Activated CD4-positive, CD25-positive, alpha-beta regulatory T cell treated with anti-CD3 and anti-CD28 coated beads, Interleukin-2, amount 50 U/mL, for 24 hours (primary cell): ENCODE data around the gene NUBP2.

Experiments used
- ATAC-seq, 2 donors: fragments of 150-1000 bp; cut with Tn5 transposase; one replicate each; pipeline ENCODE4 v1.10.0; 2021; ENCODE audit warnings: mild to moderate bottlenecking in 1 of 2, moderate library complexity in 1 of 2

The NUBP2 gene

DNA sequence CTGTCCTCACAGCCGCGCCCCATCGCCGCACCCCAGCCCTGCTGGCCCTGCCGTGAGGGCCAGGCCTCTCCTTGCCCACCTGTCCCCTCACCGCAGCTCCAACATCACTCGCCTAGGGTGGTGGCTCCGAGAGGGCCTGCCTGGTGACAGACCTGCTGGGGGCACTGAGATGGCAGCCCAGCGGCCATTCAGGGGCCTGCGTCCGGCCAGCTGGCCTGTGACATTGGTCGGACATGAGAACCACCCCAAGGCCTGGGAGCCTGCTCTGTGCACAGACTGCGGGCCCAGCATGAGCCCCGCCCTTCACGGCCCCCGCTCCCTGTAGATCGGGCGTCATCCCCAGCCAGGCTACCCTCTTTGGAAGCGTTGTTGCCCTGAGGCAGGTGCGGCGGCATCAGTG lies 23.2 kb upstream of the NUBP2 start:
- no peak for ATAC-seq

DNA sequence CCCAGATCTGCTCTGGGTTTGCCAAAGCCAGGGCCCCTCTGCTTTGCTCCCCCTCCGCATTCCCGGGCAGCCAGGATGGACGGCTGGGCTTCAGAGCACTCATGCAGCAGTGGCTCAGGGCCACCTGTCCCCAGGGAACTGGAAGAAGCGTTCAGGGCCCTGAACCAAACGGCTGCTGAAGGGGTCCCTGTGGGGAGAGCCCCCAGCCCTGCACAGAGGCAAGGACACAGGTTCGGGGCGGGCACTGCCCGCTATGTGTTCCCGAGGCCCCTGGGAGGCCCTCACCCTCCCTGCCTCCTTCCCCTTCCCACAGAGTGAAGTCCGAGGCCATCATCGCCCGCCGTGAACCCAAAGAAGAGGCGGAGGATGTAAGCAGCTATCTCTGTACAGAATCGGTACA lies 21.8 kb upstream of the NUBP2 start:
- ATAC-seq, result no peak

DNA sequence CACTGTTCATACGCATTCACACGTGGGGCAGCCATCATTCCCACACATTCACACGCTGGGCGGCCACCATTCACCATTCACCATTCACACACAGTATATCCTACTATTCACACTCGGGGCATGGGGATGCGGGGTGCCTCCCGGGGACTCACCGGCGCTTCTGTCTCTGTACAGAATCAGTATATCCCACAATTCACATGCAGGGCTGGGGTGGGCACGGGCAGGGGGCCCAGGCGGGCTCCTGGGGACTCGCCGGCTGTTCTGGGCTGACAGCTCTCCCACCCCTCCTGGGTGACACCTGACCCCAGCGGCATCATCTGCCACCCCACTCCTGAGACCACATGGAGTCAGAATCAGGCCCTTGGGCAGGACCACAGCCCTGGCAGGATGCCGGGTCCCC lies 21.0 kb upstream of the NUBP2 start:
- ATAC-seq, result no peak

DNA sequence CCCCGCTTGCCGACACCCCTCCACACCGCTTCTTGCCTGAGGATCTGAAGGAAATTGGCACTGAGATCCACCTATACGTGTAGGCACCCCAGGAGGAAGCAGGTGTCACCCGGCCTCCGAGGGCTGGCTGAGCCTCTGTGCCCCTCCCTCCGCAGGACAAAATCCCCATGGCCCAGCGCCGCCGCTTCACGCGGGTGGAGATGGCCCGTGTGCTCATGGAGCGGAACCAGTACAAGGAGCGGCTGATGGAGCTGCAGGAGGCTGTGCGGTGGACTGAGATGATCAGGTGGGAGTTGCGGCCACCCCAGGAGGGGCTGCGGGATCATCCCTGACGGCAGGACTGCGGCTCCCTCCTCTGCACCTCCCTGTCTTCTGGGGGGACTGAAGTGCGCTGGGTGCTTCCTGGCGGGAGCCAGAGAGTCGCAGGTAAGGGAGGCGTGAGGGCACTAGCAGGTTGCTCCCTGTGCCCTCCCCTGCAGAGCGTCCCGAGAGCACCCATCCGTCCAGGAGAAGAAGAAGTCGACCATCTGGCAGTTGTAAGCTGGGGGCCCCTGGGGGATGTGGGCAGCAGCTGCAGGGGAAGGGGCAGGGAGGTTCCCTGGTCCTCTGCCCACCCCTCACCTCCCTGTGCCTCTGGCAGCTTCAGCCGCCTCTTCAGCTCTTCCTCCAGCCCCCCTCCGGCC lies 20.4 kb upstream of the NUBP2 start:
- no peak for ATAC-seq

DNA sequence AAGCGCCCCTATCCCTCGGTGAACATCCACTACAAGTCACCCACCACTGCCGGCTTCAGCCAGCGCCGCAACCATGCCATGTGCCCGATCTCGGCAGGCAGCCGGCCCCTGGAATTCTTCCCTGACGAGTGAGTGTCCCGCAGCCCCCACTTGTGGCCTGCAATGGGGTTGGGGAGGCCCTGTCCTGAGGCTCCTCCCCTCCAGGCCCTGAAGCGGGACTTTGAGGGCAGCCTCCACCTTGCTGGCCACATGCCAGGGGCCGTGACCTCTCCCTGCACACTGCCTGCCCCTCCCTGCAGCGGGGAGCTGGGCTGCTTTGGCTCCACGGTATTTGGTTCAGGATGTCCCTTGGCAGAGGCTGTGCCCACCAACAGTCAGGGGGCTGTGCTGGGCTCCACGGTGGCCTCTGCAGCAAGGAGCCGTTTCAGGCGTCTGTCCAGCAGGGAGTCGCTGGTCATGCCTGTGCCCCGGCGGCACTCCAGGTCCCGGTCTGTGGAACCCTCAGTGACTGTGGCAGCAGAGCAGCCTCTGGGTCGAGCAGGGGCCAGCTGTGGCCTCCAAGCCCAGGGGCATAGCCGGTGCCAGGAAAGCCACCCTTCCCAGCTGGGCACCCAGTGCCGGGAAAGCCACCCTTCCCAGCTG lies 19.8 kb upstream of the NUBP2 start:
- no peak for ATAC-seq

DNA sequence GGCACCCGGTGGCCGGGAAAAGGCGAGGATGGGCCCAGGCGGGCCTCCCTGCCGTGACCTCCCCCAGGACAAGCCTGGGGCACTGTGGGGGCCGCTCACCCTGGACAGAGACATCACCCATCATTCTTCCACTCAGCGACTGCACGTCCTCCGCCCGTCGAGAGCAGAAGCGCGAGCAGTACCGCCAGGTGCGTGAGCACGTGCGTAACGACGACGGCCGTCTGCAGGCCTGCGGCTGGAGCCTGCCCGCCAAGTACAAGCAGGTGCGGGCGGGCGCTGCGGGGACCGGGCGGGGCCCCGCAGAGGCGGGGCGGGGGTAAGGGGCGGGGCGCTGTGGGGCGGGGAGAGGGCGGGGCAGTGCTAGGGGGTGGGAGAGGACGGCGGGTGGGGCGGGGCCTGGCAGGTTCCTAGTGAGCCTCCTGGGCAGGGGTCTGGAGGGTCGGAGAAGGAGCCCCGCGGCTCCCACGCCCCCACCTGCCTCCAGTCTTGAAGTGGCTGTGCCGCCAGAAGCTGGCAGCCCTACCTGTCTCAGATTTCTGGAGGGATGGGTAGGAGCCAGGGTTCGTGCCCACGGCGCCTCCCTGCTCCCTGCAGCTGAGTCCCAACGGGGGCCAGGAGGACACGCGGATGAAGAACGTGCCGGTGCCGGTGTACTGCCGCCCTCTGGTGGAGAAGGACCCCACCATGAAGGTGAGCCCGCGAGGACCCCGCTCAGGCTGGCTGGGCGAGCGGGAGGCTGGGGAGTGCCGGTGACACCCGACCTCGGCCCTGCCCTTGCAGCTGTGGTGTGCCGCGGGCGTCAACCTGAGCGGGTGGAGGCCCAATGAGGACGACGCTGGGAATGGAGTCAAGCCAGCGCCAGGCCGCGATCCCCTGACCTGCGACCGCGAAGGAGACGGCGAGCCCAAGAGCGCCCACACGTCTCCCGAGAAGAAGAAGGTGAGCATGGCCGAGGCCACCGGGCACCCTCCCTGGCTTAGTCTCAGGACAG lies 18.9 kb upstream of the NUBP2 start:
- no peak for ATAC-seq

DNA sequence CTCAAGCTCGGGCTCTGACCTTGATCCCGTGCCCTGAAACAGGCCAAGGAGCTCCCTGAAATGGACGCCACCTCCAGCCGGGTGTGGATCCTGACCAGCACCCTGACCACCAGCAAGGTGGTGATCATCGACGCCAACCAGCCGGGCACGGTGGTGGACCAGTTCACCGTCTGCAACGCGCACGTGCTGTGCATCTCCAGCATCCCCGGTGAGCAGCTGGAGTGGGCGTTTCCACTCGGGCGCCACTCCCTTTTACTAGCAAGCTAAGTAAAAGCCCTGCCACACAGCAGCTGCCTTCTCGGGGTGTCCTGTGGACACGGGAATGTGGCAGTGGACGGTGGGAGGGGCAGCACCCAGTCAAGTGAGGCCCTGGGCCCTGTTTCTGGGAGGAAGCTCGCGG lies 17.8 kb upstream of the NUBP2 start:
- ATAC-seq, result no peak

DNA sequence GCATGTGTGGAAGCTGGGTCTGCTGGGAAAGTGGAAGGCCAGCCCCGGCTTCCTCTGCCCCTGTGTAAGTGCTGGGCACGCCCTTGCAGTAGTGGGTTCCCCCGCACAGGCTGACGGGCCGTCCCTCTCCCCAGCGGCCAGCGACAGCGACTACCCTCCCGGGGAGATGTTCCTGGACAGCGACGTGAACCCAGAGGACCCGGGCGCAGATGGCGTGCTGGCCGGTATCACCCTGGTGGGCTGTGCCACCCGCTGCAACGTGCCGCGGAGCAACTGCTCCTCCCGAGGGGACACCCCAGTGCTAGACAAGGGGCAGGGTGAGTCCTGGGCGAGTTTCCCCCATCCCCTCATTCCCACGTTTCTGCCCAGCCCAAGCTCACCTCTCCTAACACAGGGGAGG lies 16.9 kb upstream of the NUBP2 start:
- ATAC-seq, result no peak

DNA sequence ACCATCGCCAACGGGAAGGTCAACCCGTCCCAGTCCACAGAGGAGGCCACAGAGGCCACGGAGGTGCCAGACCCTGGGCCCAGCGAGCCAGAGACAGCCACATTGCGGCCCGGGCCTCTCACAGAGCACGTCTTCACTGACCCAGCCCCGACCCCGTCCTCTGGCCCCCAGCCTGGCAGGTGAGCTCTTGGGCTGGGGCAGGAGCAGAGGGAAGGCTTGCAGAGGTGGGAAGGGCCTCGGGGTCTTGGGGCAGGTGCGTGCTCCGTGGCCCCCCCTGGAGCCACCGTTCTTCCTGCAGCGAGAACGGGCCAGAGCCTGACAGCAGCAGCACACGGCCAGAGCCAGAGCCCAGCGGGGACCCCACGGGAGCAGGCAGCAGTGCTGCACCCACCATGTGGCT lies 16.5 kb upstream of the NUBP2 start:
- ATAC-seq, result no peak

DNA sequence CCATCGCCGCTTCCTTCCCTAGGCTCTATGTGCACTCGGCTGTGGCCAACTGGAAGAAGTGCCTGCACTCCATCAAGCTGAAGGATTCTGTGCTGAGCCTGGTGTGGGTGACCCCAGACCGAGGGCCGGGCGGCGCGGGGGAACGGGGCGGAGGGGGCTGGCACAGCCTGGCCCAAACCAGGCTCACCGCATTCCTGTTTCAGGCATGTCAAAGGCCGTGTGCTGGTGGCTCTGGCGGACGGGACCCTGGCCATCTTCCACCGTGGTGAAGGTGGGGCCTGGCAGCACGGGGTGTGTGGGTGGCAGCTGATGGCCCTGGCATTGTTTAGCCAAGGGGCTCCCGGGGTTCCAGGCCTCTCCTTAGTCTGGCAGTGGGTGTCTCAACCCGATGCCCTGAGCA lies 16.1 kb upstream of the NUBP2 start:
- ATAC-seq, result no peak

DNA sequence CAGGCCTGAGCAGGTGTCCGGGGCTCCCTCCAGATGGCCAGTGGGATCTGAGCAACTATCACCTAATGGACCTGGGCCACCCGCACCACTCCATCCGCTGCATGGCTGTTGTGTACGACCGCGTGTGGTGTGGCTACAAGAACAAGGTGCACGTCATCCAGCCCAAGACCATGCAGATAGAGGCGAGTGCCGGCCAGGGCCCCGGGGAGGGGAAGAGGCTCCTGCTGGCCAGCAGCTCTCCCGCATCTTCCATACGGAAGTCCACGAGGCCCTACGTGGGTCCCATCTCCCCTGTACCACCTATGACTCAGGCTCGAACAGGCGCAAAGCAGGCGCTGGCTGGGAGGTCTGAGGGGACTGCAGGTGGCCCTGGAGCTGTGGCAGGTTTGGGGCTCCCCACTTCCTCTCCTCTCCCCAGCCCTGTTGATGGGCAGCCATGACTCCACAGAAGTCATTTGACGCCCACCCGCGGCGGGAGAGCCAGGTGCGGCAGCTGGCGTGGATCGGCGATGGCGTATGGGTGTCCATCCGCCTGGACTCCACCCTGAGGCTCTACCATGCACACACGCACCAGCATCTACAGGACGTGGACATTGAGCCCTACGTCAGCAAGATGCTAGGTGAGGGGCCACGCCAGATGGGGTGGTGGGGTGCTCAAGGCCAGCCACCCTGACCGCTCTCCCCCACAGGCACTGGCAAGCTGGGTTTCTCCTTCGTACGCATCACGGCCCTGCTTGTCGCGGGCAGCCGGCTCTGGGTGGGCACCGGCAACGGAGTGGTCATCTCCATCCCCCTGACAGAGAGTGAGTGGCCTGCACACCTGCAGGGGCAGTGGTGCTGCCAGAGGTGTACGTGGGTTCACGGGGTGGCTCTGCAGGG lies 15.4 kb upstream of the NUBP2 start:
- ATAC-seq, result no peak

DNA sequence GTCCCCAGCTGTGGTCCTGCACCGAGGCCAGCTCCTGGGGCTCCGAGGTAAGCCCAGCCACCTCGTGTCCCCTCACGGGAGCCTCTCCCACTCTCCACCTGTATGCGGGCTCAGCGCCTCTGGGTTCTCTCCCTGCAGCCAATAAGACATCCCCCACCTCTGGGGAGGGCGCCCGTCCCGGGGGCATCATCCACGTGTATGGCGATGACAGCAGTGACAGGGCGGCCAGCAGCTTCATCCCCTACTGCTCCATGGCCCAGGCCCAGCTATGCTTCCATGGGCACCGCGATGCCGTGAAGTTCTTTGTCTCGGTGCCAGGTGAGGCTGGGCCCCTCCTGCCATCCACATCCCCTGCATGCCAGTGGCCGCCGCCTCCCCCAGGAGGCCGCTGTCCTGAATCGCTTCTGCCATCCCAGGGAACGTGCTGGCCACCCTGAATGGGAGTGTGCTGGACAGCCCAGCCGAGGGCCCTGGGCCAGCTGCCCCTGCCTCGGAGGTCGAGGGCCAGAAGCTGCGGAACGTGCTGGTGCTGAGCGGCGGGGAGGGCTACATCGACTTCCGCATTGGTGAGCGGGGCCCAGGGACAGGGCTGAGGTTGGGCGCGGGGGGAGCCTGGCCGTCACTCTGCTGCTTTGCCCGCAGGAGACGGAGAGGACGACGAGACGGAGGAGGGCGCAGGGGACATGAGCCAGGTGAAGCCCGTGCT lies 14.5 kb upstream of the NUBP2 start:
- no peak for ATAC-seq

DNA sequence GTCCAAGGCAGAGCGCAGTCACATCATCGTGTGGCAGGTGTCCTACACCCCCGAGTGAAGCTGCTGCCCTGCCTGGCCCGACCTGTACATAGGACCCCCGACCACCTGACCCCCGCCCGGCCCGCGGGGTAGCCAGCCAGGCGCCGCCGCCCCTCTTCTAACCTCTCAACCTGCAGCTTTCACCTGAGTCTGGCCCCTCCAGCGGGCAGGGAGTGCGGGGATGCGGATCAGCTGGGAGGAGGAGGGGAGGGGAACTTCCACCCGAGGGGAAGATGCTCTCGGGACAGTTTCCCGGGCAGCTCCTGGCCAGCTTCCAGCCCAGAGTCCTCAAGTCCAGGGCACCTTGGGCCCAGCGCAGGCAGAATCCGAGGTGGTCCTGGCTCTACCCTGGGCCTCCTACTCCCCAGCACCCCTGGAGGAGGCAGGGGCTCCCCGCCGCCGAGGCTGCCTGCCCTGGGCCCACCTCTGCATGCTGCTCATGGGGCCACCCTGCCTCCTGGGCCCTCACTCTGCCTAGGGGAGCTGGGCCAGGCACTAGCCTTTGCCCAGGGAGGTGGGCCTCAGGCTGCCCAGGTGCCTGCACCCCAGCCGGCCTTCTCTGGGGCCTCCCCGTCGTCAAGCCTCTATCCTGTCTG lies 13.9 kb upstream of the NUBP2 start:
- ATAC-seq, result no peak

DNA sequence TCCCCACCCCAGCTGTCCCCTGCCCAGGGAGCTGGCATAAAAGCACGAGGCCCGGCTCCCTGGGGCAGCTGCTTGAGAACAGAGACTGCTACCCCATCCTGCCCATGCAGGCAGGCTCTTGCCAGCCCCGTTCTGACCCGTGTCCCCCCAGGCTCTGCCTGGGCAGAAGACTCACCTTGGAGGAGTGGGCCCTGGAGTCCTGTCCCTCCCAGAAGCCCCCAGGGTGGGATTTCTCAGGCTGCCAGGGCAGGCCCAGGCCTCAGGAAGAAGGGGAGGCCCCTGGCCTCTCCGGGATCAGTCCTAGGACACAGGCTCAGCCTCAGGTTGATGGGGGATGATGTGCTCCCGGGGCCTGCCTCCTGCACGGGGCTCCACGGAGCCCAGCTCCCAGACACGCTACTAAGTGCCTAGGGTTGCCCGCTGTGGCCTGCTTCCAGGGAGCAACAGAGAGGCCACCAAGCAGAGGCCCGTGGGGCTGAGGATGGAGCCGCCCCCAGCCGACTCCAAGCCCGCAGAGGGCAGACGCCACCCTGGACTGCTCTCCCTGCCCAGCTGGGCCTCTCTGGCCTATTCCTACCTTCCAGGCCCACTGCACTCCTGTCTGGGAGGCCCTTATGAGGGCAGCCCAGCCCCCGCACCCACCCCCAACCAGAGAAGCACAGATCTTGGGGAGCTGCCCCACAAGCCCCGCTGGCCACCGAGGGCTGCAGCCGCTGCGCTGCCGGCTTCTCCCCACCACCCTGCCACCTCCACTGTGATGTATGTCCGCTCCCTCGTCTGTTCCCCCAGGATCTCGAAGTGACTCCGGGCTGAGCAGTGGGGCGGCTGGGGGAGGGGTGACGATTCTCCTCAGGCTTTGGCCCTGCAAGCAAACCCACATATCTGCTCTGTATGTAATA lies 13.1 kb upstream of the NUBP2 start:
- ATAC-seq, result no peak

DNA sequence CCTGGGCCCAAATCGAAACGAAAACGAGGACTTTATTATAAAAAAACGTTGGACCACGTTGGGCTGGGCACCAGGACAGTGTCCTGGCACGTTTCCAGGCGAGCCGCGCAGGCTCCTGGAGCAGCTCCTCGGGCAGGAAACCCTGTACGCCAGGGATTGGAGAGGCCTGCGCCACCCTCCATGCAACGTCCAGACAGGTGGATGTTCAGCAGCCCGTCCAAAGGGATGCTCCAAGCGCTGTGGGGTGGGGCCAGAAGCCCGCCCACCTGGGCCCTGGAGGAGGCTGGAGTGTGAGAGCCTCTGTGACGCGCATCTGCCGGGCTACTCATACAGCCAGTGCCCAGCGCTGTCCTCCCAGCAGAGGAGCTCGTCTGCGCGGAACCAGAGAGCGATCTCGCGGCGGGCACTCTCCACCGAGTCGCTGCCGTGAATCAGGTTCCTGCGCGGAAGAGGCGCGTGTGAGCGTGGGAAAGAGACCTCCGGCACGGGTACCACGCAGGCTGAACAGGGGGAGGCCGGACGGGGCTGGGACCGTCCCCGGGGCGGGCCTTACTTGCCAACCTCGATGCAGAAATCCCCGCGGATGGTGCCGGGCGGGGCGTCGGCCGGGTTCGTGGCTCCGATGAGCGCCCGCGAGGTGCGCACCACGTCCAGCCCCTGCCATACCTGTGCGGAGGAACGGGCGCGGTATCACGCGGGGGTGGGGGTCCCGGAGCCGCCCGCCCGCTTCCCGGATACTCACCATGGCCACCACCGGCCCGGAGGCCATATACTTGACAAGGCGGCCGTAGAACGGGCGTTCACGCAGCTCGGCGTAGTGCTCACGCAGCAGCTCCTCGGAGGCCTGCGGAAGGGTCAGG lies 12.2 kb upstream of the NUBP2 start:
- ATAC-seq, result peak; percentile 17 to 22

DNA sequence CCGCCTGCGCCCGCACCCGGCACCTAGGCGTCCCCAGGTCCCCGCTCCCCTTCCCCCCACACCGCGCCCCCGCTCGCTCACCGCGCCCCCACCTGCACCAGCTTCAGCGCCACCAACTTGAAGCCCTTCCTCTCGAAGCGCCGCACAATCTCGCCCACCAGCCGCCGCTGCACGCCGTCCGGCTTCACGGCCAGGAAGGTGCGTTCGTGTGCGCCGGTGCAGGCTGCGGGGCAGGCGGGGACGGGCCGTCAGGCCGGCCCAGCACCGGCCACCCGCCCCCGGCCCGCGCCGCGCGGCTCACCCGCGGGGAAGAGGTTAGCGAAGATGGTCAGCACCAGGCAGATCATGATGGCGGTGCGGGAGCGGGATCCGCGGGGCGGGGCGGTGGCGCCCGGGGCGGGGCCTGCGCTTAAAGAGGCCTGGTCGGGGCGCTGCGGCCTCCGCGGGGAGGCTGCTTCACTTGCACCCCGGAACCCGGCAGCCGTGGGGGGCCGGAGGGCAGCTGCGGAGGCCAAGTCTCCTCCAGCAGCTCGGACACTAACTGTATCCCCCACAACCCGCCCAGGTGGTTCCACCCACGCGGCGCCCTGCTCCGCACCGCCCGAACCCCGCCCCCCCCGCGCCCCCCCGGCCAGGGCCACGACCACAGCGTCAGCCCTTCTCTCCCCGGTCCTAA lies 11.4 kb upstream of the NUBP2 start, which contains the start of gene NME3:
Gene NME3 (minus strand): TSS at position 356 of the 676 bp plus-strand sequence. CDS start 9 bp downstream, at position 347.
- peak; percentile 57 to 62 for ATAC-seq

DNA sequence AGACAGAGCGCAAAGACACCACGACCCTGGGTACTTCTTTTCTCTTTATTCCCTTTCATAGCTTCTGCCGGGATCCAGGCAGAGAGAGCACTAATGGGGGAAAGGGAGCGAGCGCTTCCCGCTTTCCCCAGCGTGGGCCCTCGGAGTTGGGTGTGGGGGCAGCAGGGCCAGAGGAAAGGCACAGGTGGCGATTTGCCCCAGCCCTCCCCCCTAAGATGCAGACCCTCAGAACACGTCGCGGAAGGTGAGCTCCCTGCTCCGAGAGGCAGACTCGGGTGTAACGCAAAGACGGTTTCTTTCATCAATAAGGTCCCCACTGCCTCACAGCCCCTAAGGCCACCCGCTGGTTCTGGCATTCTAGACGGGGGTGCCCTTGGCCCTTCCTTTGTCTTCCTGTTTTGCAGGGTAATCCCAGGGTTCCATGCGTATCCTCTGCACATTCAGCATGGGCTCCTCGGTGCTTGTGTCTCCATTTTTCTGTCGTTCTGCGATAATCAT lies 10.8 kb upstream of the NUBP2 start:
- no peak for ATAC-seq

DNA sequence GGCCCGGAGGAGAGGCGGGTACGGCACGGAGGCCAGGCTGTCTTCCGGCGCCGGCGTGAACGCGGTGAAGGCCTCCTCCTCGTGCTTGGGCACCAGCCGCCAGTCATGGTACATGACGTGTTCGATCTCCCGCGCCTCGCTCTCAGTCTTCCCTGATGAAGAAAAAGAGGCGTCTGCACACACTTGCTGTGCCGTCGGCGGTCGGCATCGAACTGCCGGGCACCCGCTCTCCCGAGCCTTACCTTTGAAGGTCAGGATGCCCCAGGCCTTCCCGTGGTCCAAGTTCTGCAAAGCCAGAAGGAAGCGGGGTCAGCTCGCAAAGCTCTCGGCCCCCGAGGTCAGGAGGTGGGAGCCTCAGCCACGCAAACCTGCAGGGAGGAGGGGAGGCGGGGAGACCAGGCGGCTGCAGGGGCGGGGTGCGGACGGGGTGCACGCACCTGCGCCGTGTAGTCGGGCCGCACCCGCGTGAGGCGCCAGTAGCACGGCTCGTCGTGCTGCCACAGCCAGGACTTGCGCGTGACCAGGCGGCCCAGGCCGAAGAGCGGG lies 10.3 kb upstream of the NUBP2 start, which contains the start of gene EME2:
Gene EME2 (plus strand): TSS at position 449 of the 546 bp plus-strand sequence. CDS start 418 bp downstream, outside the sequence.
- ATAC-seq, result peak; percentile 22
